Neural cell (in vitro differentiated cells): Measurements from ENCODE around the gene ALLC.

Experiments
- EP300 ChIP-seq: fragments of 450-650 bp; conservative IDR thresholded peaks from 2 replicates; pipeline ENCODE4 v1.6.1; 2014; ENCODE audit warnings: antibody characterized with exemption, mild to moderate bottlenecking, moderate library complexity; ENCODE audit not compliant: poor library complexity, severe bottlenecking
- EZH2 ChIP-seq: fragments of 200-600, 300-800 bp; shearing (Covaris generic), sonication (generic); IDR thresholded peaks from 2 replicates; pipeline ENCODE4 v1.6.1; 2014; ENCODE audit warnings: antibody characterized with exemption, low read length, borderline replicate concordance, mild to moderate bottlenecking; ENCODE audit not compliant: insufficient read depth, poor library complexity, severe bottlenecking
- POLR2AphosphoS5 ChIP-seq: IDR thresholded peaks from 2 replicates; pipeline ENCODE4 v1.6.1; 2012
- RAD21 ChIP-seq: fragments of 450-650 bp; conservative IDR thresholded peaks from 2 replicates; pipeline ENCODE4 v1.6.1; 2014; ENCODE audit warnings: antibody characterized with exemption, mild to moderate bottlenecking, moderate library complexity
- SMC3 ChIP-seq: fragments of 450-650 bp; conservative IDR thresholded peaks from 2 replicates; pipeline ENCODE4 v1.6.1; 2014; ENCODE audit warnings: antibody characterized with exemption, mild to moderate bottlenecking, moderate library complexity; ENCODE audit not compliant: poor library complexity
- TAF1 ChIP-seq: IDR thresholded peaks from 2 replicates; pipeline ENCODE4 v1.6.1; 2012; ENCODE audit warnings: low read depth
- TF ChIP-seq, protein P1 (sequence below): fragments of 450-650 bp; IDR thresholded peaks from 2 replicates; pipeline ENCODE4 v1.5.1; 2014; ENCODE audit warnings: antibody characterized with exemption, mild to moderate bottlenecking, moderate library complexity; ENCODE audit not compliant: poor library complexity, severe bottlenecking

DNA sequence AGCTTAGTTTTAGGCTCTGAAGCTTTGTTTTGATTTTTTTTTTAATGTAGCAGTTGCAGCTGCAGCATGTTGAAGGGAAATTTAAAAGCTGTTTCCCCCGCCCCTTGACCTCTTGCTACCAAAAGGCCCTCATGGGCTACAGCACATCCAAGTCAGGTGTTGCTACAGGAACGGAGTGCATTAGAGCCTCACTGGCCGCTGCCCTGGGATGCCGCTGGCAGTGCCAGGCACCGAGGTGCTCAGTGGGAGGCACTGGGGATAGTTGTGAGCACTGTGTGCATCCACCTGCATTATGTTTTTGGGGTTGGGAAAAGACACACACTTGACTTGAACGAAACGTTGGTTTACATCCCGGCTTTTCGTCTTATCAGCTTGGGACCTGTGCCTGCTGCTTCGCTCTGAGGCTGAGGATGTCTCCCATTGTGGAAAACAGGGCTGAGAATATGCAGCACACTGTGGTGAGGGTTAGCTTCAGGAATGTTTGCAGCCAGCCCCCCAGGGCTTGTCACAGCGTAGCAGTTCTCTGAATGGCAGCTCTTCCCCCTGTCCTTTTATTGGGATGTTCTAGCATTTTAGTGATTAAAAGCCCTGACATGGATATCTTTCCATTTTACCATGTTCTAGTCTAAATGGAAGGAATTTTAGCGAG lies 69.5 kb downstream of the ALLC start:
- TF ChIP-seq, protein P1, sequence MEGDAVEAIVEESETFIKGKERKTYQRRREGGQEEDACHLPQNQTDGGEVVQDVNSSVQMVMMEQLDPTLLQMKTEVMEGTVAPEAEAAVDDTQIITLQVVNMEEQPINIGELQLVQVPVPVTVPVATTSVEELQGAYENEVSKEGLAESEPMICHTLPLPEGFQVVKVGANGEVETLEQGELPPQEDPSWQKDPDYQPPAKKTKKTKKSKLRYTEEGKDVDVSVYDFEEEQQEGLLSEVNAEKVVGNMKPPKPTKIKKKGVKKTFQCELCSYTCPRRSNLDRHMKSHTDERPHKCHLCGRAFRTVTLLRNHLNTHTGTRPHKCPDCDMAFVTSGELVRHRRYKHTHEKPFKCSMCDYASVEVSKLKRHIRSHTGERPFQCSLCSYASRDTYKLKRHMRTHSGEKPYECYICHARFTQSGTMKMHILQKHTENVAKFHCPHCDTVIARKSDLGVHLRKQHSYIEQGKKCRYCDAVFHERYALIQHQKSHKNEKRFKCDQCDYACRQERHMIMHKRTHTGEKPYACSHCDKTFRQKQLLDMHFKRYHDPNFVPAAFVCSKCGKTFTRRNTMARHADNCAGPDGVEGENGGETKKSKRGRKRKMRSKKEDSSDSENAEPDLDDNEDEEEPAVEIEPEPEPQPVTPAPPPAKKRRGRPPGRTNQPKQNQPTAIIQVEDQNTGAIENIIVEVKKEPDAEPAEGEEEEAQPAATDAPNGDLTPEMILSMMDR = no peak
- TF ChIP-seq EZH2 (no peak), EP300 (no peak), POLR2AphosphoS5 (no peak), SMC3 (no peak), TAF1 (no peak), RAD21 (no peak)
